HFFc6 (cell line): Measurements from ENCODE around the gene KMT2D. TPM values are rescaled to one million over a fixed set of nuclear protein-coding genes. Genes with fewer than 3 reads are reported as not detected.

Experiments used
- DNase-seq: peaks from one replicate; pipeline ENCODE4 v3.0.0-alpha.2; 2018
- H3K27ac Mint-ChIP-seq: 2 replicates; pipeline ENCODE4 v1.8.0; 2020; ENCODE audit warnings: mild to moderate bottlenecking, mixed read lengths
- H3K27me3 Mint-ChIP-seq: 2 replicates; pipeline ENCODE4 v1.8.0; 2021; ENCODE audit warnings: mild to moderate bottlenecking, moderate library complexity, mixed read lengths; ENCODE audit not compliant: insufficient read depth
- H3K36me3 Mint-ChIP-seq: 2 replicates; pipeline ENCODE4 v1.8.0; 2021; ENCODE audit warnings: low read depth, mixed read lengths
- H3K4me1 Mint-ChIP-seq: 2 replicates; pipeline ENCODE4 v1.8.0; 2020; ENCODE audit warnings: low read depth, mixed read lengths
- H3K4me3 Mint-ChIP-seq: 2 replicates; pipeline ENCODE4 v1.8.0; 2020; ENCODE audit warnings: mild to moderate bottlenecking, moderate library complexity, mixed read lengths
- H3K9me3 Mint-ChIP-seq: 2 replicates; pipeline ENCODE4 v1.8.0; 2020; ENCODE audit warnings: mild to moderate bottlenecking, mixed read lengths
- CTCF ChIP-seq: fragments of 200-600 bp; sonication (generic); IDR thresholded peaks from 2 replicates; pipeline ENCODE4 v1.5.0; 2021; ENCODE audit warnings: antibody characterized with exemption, mild to moderate bottlenecking
- total RNA-seq, 6 experiments: library from RNA; stranded (reverse); fragmentation: NEBNext Ultra II Directional; extraction: Animal tissue kit (Norgen Biotek cat#: 25700); gene quantifications; 2 replicates in 1 of 6; 3 replicates in 5 of 6; pipeline ENCODE4 v1.2.3, GENCODE V29; 2021

KMT2D gene
- total RNA-seq, 6 experiments from 2014 or later: 43.9 to 66.6 (median 48.4) TPM

GRCh38 chr12:49091056-49091835 lies 30.7 kb upstream of the KMT2D start:
- H3K4me3 Mint-ChIP-seq: peak overlapping the region; percentile 83
- no peaks in the 10 kb centered on the region for H3K9me3 Mint-ChIP-seq
- 0 out of 2 replicates have a peak, but pooled peaks cover 5% of the 10 kb centered on the region for H3K36me3 Mint-ChIP-seq
- H3K4me1 Mint-ChIP-seq: peaks cover 45% of the 10 kb centered on the region
- no peak for TF ChIP-seq CTCF
- H3K27me3 Mint-ChIP-seq: peaks cover 21% of the 10 kb centered on the region
- no peak for DNase-seq
- H3K27ac Mint-ChIP-seq: no peak overlapping the region; the same call in 1 of the 2 replicates

- TF ChIP-seq CTCF: peak; percentile 53
- H3K4me1 Mint-ChIP-seq: peaks cover 46% of the 10 kb centered on the region
- no peaks in the 10 kb centered on the region for H3K9me3 Mint-ChIP-seq
- peaks cover 14% of the 10 kb centered on the region for H3K27me3 Mint-ChIP-seq
- H3K27ac Mint-ChIP-seq: no peak overlapping the region
- peak overlapping the region; percentile 82 for H3K4me3 Mint-ChIP-seq
- no peaks in the 10 kb centered on the region for H3K36me3 Mint-ChIP-seq
- DNase-seq: peak; percentile 36
Observed at GRCh38 chr12:49089821-49090773, 29.5 kb upstream of the KMT2D start.

- Mint-ChIP-seq H3K27me3 (peaks cover 14% of the 10 kb centered on the region; the same call in 1 of the 2 replicates), H3K36me3 (no peaks in the 10 kb centered on the region), H3K4me1 (peaks cover 41% of the 10 kb centered on the region), H3K9me3 (no peaks in the 10 kb centered on the region), H3K27ac (no peak overlapping the region), H3K4me3 (0 out of 2 replicates have a peak overlapping the region, but pooled peaks have one; percentile 57)
- no peak for TF ChIP-seq CTCF
- DNase-seq: no peak
Observed at GRCh38 chr12:49088932-49089330, 28.3 kb upstream of the KMT2D start.

DNA sequence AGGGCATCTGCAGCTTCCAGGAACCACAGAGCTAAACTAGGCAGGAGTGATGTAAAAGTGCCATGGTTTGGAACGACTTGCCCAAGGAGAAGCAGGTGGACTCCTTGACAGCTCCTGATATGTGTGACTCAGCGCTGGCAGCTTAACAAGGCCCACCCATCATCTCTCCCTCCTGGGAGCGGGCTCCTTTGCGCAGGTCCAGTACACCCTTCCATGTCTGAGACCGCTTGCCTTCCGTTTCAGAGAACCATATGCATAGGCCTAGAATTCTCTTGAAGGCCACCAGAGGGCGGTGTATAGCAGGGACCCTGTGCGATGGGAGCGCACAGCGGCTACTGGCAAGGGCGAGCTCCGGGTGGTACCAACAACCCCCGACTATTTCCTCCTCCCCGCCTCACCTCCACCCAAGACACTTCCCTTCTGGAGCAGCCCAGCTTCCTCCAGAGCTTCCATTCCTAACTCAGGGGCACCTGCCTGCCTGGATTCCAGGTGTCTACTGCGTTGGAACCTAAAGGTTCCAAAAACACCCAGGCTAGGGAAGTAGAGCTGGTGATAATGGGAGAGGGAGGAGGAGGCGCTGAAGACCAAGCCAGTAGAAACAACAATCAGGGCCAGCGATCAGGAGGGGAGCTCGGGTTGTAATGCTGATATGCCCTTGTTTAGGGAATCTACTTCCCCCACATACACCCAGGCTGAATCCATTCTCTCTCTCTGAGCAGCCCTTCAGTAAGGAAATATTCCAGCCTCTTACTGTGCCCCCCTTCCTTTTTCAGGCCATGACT lies 27.7 kb upstream of the KMT2D start:
- Mint-ChIP-seq H3K4me3 (peak overlapping the region; percentile 57), H3K27ac (no peak overlapping the region), H3K9me3 (no peaks in the 10 kb centered on the region), H3K27me3 (peaks cover 12% of the 10 kb centered on the region; the same call in 1 of the 2 replicates), H3K4me1 (peaks cover 36% of the 10 kb centered on the region), H3K36me3 (no peaks in the 10 kb centered on the region)
- TF ChIP-seq CTCF: peak; percentile 93
- DNase-seq: peak; percentile 81

GRCh38 chr12:49086116-49086515 lies 25.5 kb upstream of the KMT2D start:
- Mint-ChIP-seq H3K4me3 (no peak overlapping the region), H3K27me3 (peaks cover 11% of the 10 kb centered on the region; the same call in 1 of the 2 replicates)

More at GRCh38 chr12:49086116-49086515, 25.5 kb upstream of the KMT2D start:
- TF ChIP-seq CTCF: no peak
- Mint-ChIP-seq H3K4me1 (peaks cover 22% of the 10 kb centered on the region), H3K27ac (peak overlapping the region; percentile 1; the same call in 1 of the 2 replicates), H3K36me3 (no peaks in the 10 kb centered on the region), H3K9me3 (no peaks in the 10 kb centered on the region)
- DNase-seq: no peak
